Upper lobe of right lung (tissue), 1 donor: ENCODE measurements around the gene CXCR5. TPM values are rescaled to one million over a fixed set of nuclear protein-coding genes. Genes with fewer than 3 reads are reported as not detected.

Source experiments
- ATAC-seq: fragments of 200-7000 bp; cut with Tn5 transposase; one replicate; pipeline ENCODE4 v1.9.1; 2020; ENCODE audit warnings: mild to moderate bottlenecking, moderate library complexity
- DNase-seq: peaks from one replicate; pipeline ENCODE4 v3.0.0-alpha.2; 2020
- H3K27ac ChIP-seq: fragments of 200-600 bp; one replicate; pipeline ENCODE4 v1.8.0; 2022
- H3K27me3 ChIP-seq: fragments of 200-600 bp; one replicate; pipeline ENCODE4 v1.8.0; 2022; ENCODE audit warnings: mild to moderate bottlenecking
- H3K36me3 ChIP-seq: fragments of 200-600 bp; one replicate; pipeline ENCODE4 v1.8.0; 2022
- H3K4me1 ChIP-seq: fragments of 200-600 bp; one replicate; pipeline ENCODE4 v1.8.0; 2022
- H3K4me3 ChIP-seq: fragments of 200-600 bp; one replicate; pipeline ENCODE4 v1.8.0; 2022; ENCODE audit warnings: mild to moderate bottlenecking
- H3K9me3 ChIP-seq: fragments of 200-600 bp; one replicate; pipeline ENCODE4 v1.8.0; 2022
- intact Hi-C: fragments of 100-400 bp; cut with DNase I; formaldehyde crosslinking; loops from one replicate; pipeline ENCODE4 v1.11.0; 2022
- microRNA-seq: library from miRNA; unstranded; fragments of <30 nt; microRNA quantifications from one replicate; pipeline ENCODE4 v1.2.0, GENCODE V29; 2020; ENCODE audit warnings: borderline microRNAs expressed
- total RNA-seq: library from RNA; stranded (reverse); fragmentation: NEBNext Ultra II Directional; extraction: Animal tissue kit (Norgen Biotek cat#: 25700); gene quantifications from one replicate; pipeline ENCODE4 v1.2.1, GENCODE V29; 2021
- TF ChIP-seq, protein P1 (sequence below): fragments of 200-600 bp; IDR thresholded peaks from one replicate; pipeline ENCODE4 v1.8.0; 2022; ENCODE audit warnings: antibody characterized with exemption
- donor health status: DM: no; HTN: yes; CAD: no; lungs with severe emphysema.

Gene CXCR5
- total RNA-seq, 1 donor from 2014 or later = not detected

- H3K36me3 ChIP-seq = no peaks in the 10 kb centered on the region
- ATAC-seq (peak; percentile 78), DNase-seq (peak; percentile 79)
- no peak overlapping the region for H3K4me3 ChIP-seq
- H3K27me3 ChIP-seq = no peaks in the 10 kb centered on the region
- H3K4me1 ChIP-seq = no peaks in the 10 kb centered on the region
- TF ChIP-seq, protein P1, sequence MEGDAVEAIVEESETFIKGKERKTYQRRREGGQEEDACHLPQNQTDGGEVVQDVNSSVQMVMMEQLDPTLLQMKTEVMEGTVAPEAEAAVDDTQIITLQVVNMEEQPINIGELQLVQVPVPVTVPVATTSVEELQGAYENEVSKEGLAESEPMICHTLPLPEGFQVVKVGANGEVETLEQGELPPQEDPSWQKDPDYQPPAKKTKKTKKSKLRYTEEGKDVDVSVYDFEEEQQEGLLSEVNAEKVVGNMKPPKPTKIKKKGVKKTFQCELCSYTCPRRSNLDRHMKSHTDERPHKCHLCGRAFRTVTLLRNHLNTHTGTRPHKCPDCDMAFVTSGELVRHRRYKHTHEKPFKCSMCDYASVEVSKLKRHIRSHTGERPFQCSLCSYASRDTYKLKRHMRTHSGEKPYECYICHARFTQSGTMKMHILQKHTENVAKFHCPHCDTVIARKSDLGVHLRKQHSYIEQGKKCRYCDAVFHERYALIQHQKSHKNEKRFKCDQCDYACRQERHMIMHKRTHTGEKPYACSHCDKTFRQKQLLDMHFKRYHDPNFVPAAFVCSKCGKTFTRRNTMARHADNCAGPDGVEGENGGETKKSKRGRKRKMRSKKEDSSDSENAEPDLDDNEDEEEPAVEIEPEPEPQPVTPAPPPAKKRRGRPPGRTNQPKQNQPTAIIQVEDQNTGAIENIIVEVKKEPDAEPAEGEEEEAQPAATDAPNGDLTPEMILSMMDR = no peak
- intact Hi-C loops = no loop called here
- no peaks in the 10 kb centered on the region for H3K9me3 ChIP-seq
- H3K27ac ChIP-seq = no peak overlapping the region
Observed at GRCh38 chr11:118938491-118939403, 55.1 kb downstream of the CXCR5 start.

GRCh38 chr11:118939404-118939915 is 55.8 kb downstream of the CXCR5 start:
- Histone ChIP-seq H3K27ac (no peak overlapping the region), H3K9me3 (no peaks in the 10 kb centered on the region), H3K4me3 (no peak overlapping the region), H3K27me3 (no peaks in the 10 kb centered on the region), H3K4me1 (no peaks in the 10 kb centered on the region), H3K36me3 (no peaks in the 10 kb centered on the region)
- TF ChIP-seq, protein P1 = no peak
- intact Hi-C loops = no loop called here
- ATAC-seq (no peak), DNase-seq (no peak)

DNA sequence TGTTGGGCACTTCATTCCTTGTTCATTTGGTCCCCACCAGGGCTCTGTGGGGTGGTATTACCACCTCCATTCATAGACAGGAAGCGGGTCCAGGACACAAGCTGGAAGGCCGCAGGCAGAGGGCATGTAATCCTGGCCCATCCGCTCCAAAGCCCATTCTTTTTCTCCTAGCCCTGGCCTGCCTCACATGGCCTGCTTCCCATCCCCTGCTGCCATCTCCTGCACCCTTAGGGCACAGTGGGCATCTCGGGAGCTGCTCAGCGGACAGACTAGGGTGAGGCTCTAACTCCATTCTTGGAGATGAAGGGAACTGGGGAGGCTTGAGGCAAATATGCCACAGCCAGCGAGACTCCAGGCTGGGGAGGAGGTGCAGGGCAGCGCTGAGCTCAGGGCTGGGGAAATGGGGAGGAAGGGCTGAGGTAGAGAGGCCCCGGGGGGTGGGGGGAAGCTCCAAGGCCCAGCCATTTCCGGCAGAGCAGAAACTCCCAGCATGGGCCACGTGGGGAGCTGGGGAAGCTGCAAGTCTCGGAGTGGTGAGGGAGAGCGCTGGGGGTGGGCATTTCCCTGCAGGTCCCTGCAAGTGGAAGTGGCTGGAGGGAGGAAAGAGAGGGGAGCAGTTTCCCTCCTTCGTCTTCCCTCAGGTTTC is 56.4 kb downstream of the CXCR5 start:
- intact Hi-C loops = no loop called here

DNA sequence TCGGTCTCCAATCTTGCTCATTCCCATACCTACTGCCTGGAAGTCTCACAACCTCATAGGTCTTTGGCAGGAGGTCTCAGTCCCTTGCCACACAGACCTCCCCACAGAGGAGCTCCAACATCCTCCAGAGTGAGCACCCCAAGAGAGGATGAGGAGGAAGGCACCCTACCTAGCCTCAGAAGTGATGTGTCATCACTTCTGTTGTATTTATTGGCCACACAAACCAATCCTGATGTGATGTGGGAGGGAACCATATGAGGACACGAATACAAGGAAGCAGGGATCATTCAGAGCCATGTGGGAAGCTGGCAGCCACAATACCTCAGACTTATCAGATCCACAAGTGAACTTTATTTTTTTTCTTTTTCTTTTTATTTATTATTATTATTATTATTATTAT is 63.4 kb downstream of the CXCR5 start:
- Histone ChIP-seq H3K9me3 (no peaks in the 10 kb centered on the region), H3K4me1 (no peaks in the 10 kb centered on the region), H3K4me3 (no peak overlapping the region), H3K36me3 (no peaks in the 10 kb centered on the region), H3K27ac (no peak overlapping the region), H3K27me3 (peaks cover 5% of the 10 kb centered on the region)
- DNase-seq (no peak), ATAC-seq (no peak)
- intact Hi-C loops = no loop called here
- TF ChIP-seq, protein P1 = no peak

More for the DNA sequence above, 56.4 kb downstream of the CXCR5 start:
- Histone ChIP-seq H3K36me3 (no peaks in the 10 kb centered on the region), H3K27ac (no peak overlapping the region), H3K27me3 (no peaks in the 10 kb centered on the region), H3K9me3 (no peaks in the 10 kb centered on the region), H3K4me3 (no peak overlapping the region), H3K4me1 (no peaks in the 10 kb centered on the region)
- no peak for DNase-seq
- ATAC-seq = peak; percentile 49
- TF ChIP-seq, protein P1 = no peak

Small RNA genes within 50 kb of the gene (microRNA-seq; reads per million reads assigned to microRNA genes)
- gene MIR4492 = not detected

Other genes with a start within 250 kb of the CXCR5 start
- gene TREH, start 204.2 kb upstream of the CXCR5 start, total RNA-seq = 0.46 TPM
- gene DDX6, start 92.7 kb upstream of the CXCR5 start, total RNA-seq = 115 TPM
- 62.5 TPM for gene BCL9L, start 42.0 kb downstream of the CXCR5 start, total RNA-seq
- not detected for gene UPK2, start 72.4 kb downstream of the CXCR5 start, total RNA-seq
- not detected for gene FOXR1, start 87.9 kb downstream of the CXCR5 start, total RNA-seq
- 59.4 TPM for gene CENATAC, start 114.2 kb downstream of the CXCR5 start, total RNA-seq
- gene RPS25, start 134.5 kb downstream of the CXCR5 start, total RNA-seq = 850 TPM
- 44.6 TPM for gene TRAPPC4, start 134.9 kb downstream of the CXCR5 start, total RNA-seq
- gene SLC37A4, start 147.0 kb downstream of the CXCR5 start, total RNA-seq = 19.3 TPM
- gene HYOU1, start 173.3 kb downstream of the CXCR5 start, total RNA-seq = 142 TPM
- 41.5 TPM for gene VPS11, start 183.9 kb downstream of the CXCR5 start, total RNA-seq
- gene HMBS, start 201.0 kb downstream of the CXCR5 start, total RNA-seq = 19.5 TPM
- 38.4 TPM for gene DPAGT1, start 218.0 kb downstream of the CXCR5 start, total RNA-seq
- gene C2CD2L, start 223.5 kb downstream of the CXCR5 start, total RNA-seq = 20.3 TPM
- gene HINFP, start 237.7 kb downstream of the CXCR5 start, total RNA-seq = 25.2 TPM